ENCODE results near the gene ARHGAP21. TPM values are rescaled to one million over a fixed set of nuclear protein-coding genes. Genes with fewer than 3 reads are reported as not detected.

Gene ARHGAP21
- total RNA-seq, 2 donors from 2014 or later = 38.9 to 44.2 TPM

DNA sequence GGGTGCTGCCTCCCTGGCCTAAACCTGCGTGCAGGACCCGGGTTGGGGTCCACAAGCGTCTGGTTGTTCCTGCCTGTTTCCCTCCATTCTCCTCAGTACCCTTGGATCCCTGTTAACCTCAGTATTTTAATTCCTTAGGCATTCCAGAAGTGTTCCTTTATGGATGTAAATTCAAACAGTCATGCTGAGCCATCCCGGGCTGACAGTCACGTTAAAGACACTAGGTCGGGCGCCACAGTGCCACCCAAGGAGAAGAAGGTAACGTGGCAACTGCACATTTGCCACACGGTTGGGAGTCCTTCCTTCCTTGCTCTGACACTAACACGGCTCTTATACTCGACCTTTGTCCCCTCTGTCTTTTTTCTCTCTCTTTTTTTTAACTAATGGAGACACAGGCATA is 187.1 kb downstream of the ARHGAP21 start:
- Histone ChIP-seq H3K4me3 (no peak overlapping the region), H3K36me3 (replicated peaks in 1 of 2; ENCODE audit: insufficient read depth in 1 of 2, low read depth in 2 of 2) (peaks cover 0 to 28% of the 10 kb centered on the region in 2 donors), H3K27ac (no peak overlapping the region), H3K27me3 (no peaks in the 10 kb centered on the region), H3K9me3 (no peaks in the 10 kb centered on the region), H3K4me1 (no peaks in the 10 kb centered on the region)
- TF ChIP-seq, protein P1, sequence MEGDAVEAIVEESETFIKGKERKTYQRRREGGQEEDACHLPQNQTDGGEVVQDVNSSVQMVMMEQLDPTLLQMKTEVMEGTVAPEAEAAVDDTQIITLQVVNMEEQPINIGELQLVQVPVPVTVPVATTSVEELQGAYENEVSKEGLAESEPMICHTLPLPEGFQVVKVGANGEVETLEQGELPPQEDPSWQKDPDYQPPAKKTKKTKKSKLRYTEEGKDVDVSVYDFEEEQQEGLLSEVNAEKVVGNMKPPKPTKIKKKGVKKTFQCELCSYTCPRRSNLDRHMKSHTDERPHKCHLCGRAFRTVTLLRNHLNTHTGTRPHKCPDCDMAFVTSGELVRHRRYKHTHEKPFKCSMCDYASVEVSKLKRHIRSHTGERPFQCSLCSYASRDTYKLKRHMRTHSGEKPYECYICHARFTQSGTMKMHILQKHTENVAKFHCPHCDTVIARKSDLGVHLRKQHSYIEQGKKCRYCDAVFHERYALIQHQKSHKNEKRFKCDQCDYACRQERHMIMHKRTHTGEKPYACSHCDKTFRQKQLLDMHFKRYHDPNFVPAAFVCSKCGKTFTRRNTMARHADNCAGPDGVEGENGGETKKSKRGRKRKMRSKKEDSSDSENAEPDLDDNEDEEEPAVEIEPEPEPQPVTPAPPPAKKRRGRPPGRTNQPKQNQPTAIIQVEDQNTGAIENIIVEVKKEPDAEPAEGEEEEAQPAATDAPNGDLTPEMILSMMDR (IDR thresholded peaks at IDR 0.05) = no peak
- no peak for TF ChIP-seq POLR2A (IDR thresholded peaks at IDR 0.05)
- 81 to 82% methylated on average over 11 of the region's 11 CpGs for WGBS, 2 donors
- intact Hi-C loops (cut with DNase I) = no loop called here
- DNase-seq (no peak), ATAC-seq (no peak)

DNA sequence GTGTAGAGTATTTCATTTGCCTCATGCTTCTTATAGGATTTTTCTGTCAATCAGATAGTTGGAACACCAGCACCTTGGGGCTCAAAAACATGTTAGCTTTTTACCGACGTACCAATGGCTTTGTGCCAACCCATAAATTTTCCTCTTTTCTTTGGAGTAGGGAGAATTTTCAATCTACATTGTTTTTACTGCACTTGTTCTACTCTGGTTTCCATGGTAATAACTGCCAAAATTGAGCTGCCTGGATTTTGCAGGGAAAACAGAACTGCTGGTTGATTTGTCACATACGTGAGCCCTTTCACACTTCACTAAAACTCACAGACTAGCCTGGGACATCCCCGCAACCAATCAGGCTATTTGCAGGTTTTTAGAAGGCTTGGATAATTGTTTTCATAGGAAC is 189.7 kb downstream of the ARHGAP21 start:
- intact Hi-C loops (cut with DNase I) = no loop called here
- Histone ChIP-seq H3K27me3 (no peaks in the 10 kb centered on the region), H3K4me1 (no peaks in the 10 kb centered on the region), H3K9me3 (no peaks in the 10 kb centered on the region), H3K27ac (no peak overlapping the region), H3K36me3 (replicated peaks in 1 of 2; ENCODE audit: insufficient read depth in 1 of 2, low read depth in 2 of 2) (peaks cover 4 to 25% of the 10 kb centered on the region in 2 donors), H3K4me3 (no peak overlapping the region)
- TF ChIP-seq, protein P1 (IDR thresholded peaks at IDR 0.05) = no peak
- no peak for TF ChIP-seq POLR2A (IDR thresholded peaks at IDR 0.05)
- ATAC-seq (no peak), DNase-seq (no peak)
- WGBS, 2 donors = 80 to 89% methylated on average over 4 of the region's 4 CpGs

Small RNAs within 50 kb of the gene (small RNA-seq; reads per million reads assigned to genes)
- gene RNA5SP305 = not detected

Other genes with a start within 250 kb of the ARHGAP21 start
- 10 to 100 TPM in 1 of 2 donors, 1 to 10 TPM in 1; 6.5 to 14.2 TPM for gene PRTFDC1, start 228.7 kb upstream of the ARHGAP21 start, total RNA-seq